Tibial nerve (tissue), 4 donors: ENCODE data around the gene TTC12. TPM values are rescaled to one million over a fixed set of nuclear protein-coding genes. Genes with fewer than 3 reads are reported as not detected.
A peak's percentile ranks its signal among the peaks of the same experiment; 100 is the strongest.

ENCODE experiments used
- DNase-seq, 2 donors: peaks; one replicate each; pipeline ENCODE4 v3.0.0-alpha.2; 2019; ENCODE audit warnings: low spot score in 2 of 2
- H3K27ac ChIP-seq, 4 donors: fragments of 200-600 bp; sonication (generic) in 3 of 4; one replicate each; pipeline ENCODE4 v1.5.1; 2017 to 2019; ENCODE audit warnings: mild to moderate bottlenecking in 1 of 4
- H3K27me3 ChIP-seq, 2 donors: fragments of 200-600 bp; sonication (generic) in 1 of 2; one replicate each; pipeline versions ENCODE4 v1.5.1 to v1.6.0; 2017 to 2019
- H3K36me3 ChIP-seq, 3 donors: fragments of 200-600 bp; sonication (generic); one replicate each; pipeline ENCODE4 v1.5.1; 2018 to 2019
- H3K4me1 ChIP-seq, 4 donors: fragments of 200-600 bp; sonication (generic) in 3 of 4; one replicate each; pipeline ENCODE4 v1.5.1; 2017 to 2019
- H3K4me3 ChIP-seq, 4 donors: fragments of 200-600 bp; sonication (generic) in 3 of 4; one replicate each; pipeline ENCODE4 v1.5.1; 2017 to 2019; ENCODE audit warnings: mild to moderate bottlenecking in 1 of 4, moderate library complexity in 1 of 4
- H3K9me3 ChIP-seq, 4 donors: fragments of 200-600 bp; sonication (generic) in 3 of 4; one replicate each; pipeline ENCODE4 v1.5.1; 2017 to 2019
- CTCF ChIP-seq, 5 experiments: fragments of 200-600 bp in 3 of 5; fragments of 450-650 bp in 2 of 5; sonication (generic) in 3 of 5; IDR thresholded peaks; one replicate each; pipeline ENCODE4 v1.5.1; 2016 to 2019; ENCODE audit warnings: antibody characterized with exemption in 5 of 5, mild to moderate bottlenecking in 3 of 5, moderate library complexity in 2 of 5
- EP300 ChIP-seq, 2 donors: sonication (generic); formaldehyde crosslinking; IDR thresholded peaks; one replicate each; pipeline ENCODE4 v1.6.1; 2017; ENCODE audit warnings: antibody characterized with exemption in 2 of 2, mild to moderate bottlenecking in 1 of 2
- POLR2A ChIP-seq, 2 donors: fragments of 450-650 bp; IDR thresholded peaks; one replicate each; pipeline ENCODE4 v1.6.1; 2017; ENCODE audit warnings: antibody characterized with exemption in 2 of 2, mild to moderate bottlenecking in 2 of 2, moderate library complexity in 2 of 2
- WGBS, 2 donors: methylation state at CpG; one replicate each; pipeline ENCODE4 v1.1.5; 2018; 5-methylcytosine and 5-hydroxymethylcytosine counted together
- total RNA-seq, 4 donors: library from RNA; depleted of rRNA; stranded (reverse); fragments of >200 nt; gene quantifications; one replicate each; pipeline ENCODE4 v1.1.0, GENCODE V29; 2016

Gene TTC12
- total RNA-seq, 4 donors from 2014 or later: 10.2 to 29.7 (median 23.9) TPM

GRCh38 chr11:113384551-113384950, 70.2 kb downstream of the TTC12 start:
- H3K9me3 ChIP-seq: no peaks in the 10 kb centered on the region
- 47 to 51% methylated on average over 3 of the region's 3 CpGs for WGBS, 2 donors
- H3K36me3 ChIP-seq: peaks cover 0 to 23% (median 0%) of the 10 kb centered on the region in 3 donors
- peaks cover 0 to 29% of the 10 kb centered on the region in 2 donors for H3K27me3 ChIP-seq
- TF ChIP-seq CTCF (IDR thresholded peaks at IDR 0.05) (no peak), EP300 (IDR thresholded peaks at IDR 0.05) (no peak), POLR2A (IDR thresholded peaks at IDR 0.05) (no peak)
- no peak for DNase-seq
- no peak overlapping the region for H3K27ac ChIP-seq
- H3K4me1 ChIP-seq: peaks cover 0 to 8% (median 0%) of the 10 kb centered on the region in 4 donors
- no peak overlapping the region for H3K4me3 ChIP-seq

- no peak for TF ChIP-seq POLR2A (IDR thresholded peaks at IDR 0.05)
- no peak for TF ChIP-seq CTCF (IDR thresholded peaks at IDR 0.05)
- TF ChIP-seq EP300 (IDR thresholded peaks at IDR 0.05): no peak
- no peak overlapping the region for H3K27ac ChIP-seq
Observed at GRCh38 chr11:113385749-113386148, 71.4 kb downstream of the TTC12 start.

GRCh38 chr11:113386866-113387265, 72.5 kb downstream of the TTC12 start:
- TF ChIP-seq CTCF (IDR thresholded peaks at IDR 0.05): no peak
- TF ChIP-seq EP300 (IDR thresholded peaks at IDR 0.05): no peak
- TF ChIP-seq POLR2A (IDR thresholded peaks at IDR 0.05): no peak
- 71 to 83% methylated on average over 6 of the region's 6 CpGs for WGBS, 2 donors
- Histone ChIP-seq H3K36me3 (peaks cover 0 to 11% (median 0%) of the 10 kb centered on the region in 3 donors), H3K4me1 (peaks cover 0 to 8% (median 0%) of the 10 kb centered on the region in 4 donors), H3K27me3 (peaks cover 0 to 29% of the 10 kb centered on the region in 2 donors), H3K27ac (no peak overlapping the region), H3K4me3 (no peak overlapping the region), H3K9me3 (no peaks in the 10 kb centered on the region)
- DNase-seq: no peak

More at GRCh38 chr11:113385749-113386148, 71.4 kb downstream of the TTC12 start:
- Histone ChIP-seq H3K4me3 (no peak overlapping the region), H3K9me3 (no peaks in the 10 kb centered on the region), H3K27me3 (peaks cover 0 to 29% of the 10 kb centered on the region in 2 donors), H3K4me1 (peaks cover 0 to 8% (median 0%) of the 10 kb centered on the region in 4 donors), H3K36me3 (peaks cover 0 to 14% (median 0%) of the 10 kb centered on the region in 3 donors)
- DNase-seq: no peak
- 97 to 100% methylated on average over 3 of the region's 3 CpGs for WGBS, 2 donors

- DNase-seq: no peak
- peaks cover 0 to 8% (median 0%) of the 10 kb centered on the region in 4 donors for H3K4me1 ChIP-seq
- no peaks in the 10 kb centered on the region for H3K9me3 ChIP-seq
- peaks cover 0 to 29% of the 10 kb centered on the region in 2 donors for H3K27me3 ChIP-seq
- H3K27ac ChIP-seq: no peak within 1 kb of the TSS
- TF ChIP-seq POLR2A (IDR thresholded peaks at IDR 0.05) (no peak), EP300 (IDR thresholded peaks at IDR 0.05) (no peak), CTCF (IDR thresholded peaks at IDR 0.05) (no peak)
- peaks cover 0 to 11% (median 0%) of the 10 kb centered on the region in 3 donors for H3K36me3 ChIP-seq
- 13 to 14% methylated on average over 15 to 22 of the region's 46 CpGs for WGBS, 2 donors
- H3K4me3 ChIP-seq: peak within 1 kb of the TSS in 1 of 4 donors; percentile 4
Observed at GRCh38 chr11:113387605-113388211, 73.3 kb downstream of the TTC12 start, which contains the start of gene ANKK1. TSS of gene ANKK1 (plus strand) at chr11:113387779. CDS start at chr11:113387885, 106 bp downstream.

- no peak for DNase-seq
- TF ChIP-seq CTCF (IDR thresholded peaks at IDR 0.05) (no peak), EP300 (IDR thresholded peaks at IDR 0.05) (no peak), POLR2A (IDR thresholded peaks at IDR 0.05) (no peak)
- peaks cover 0 to 29% of the 10 kb centered on the region in 2 donors for H3K27me3 ChIP-seq
- peaks cover 0 to 11% (median 0%) of the 10 kb centered on the region in 3 donors for H3K36me3 ChIP-seq
- no peaks in the 10 kb centered on the region for H3K9me3 ChIP-seq
- no peak overlapping the region for H3K4me3 ChIP-seq
- peaks cover 0 to 8% (median 0%) of the 10 kb centered on the region in 4 donors for H3K4me1 ChIP-seq
- no peak overlapping the region for H3K27ac ChIP-seq
- WGBS, 2 donors: 38 to 43% methylated on average over 3 of the region's 3 CpGs
Observed at GRCh38 chr11:113389272-113389671, 74.9 kb downstream of the TTC12 start.
